ENCODE data around the gene GASK1A. TPM values are rescaled to one million over a fixed set of nuclear protein-coding genes. Genes with fewer than 3 reads are reported as not detected.
A peak's percentile ranks its signal among the peaks of the same experiment; 100 is the strongest.

Gene GASK1A
- total RNA-seq, 1 donor from 2014 or later, result 1.1 TPM

DNA sequence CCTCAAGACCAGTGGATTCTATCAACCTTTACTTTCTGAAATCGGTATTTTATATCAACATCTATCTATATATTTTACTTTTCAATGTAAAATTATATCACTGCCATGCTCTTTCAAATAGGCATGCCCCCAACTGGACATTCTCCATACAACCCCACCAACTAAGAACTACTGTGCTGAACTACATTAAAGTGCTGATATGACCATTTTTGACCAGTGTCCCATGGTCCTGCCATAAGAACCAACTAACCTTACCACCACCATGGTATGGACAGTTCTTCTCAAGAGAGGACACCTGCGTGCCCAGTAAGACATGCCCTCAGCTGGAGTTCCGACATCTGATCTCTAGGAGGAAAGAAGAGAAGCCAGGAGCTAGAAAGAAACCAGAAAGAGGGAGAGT, 111.1 kb downstream of the GASK1A start:
- DNase-seq (ENCODE audit: low read depth) (no peak), FAIRE-seq (no peak)
- H3K27me3 ChIP-seq (ENCODE audit: control insufficient read depth, insufficient read depth, low read length), result no peaks in the 10 kb centered on the region
- no peak overlapping the region for H3K4me3 ChIP-seq (ENCODE audit: low read depth, low read length)
- H3K36me3 ChIP-seq (ENCODE audit: control insufficient read depth, insufficient read depth, low read length), result no peaks in the 10 kb centered on the region
- TF ChIP-seq, protein P1, sequence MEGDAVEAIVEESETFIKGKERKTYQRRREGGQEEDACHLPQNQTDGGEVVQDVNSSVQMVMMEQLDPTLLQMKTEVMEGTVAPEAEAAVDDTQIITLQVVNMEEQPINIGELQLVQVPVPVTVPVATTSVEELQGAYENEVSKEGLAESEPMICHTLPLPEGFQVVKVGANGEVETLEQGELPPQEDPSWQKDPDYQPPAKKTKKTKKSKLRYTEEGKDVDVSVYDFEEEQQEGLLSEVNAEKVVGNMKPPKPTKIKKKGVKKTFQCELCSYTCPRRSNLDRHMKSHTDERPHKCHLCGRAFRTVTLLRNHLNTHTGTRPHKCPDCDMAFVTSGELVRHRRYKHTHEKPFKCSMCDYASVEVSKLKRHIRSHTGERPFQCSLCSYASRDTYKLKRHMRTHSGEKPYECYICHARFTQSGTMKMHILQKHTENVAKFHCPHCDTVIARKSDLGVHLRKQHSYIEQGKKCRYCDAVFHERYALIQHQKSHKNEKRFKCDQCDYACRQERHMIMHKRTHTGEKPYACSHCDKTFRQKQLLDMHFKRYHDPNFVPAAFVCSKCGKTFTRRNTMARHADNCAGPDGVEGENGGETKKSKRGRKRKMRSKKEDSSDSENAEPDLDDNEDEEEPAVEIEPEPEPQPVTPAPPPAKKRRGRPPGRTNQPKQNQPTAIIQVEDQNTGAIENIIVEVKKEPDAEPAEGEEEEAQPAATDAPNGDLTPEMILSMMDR (IDR thresholded peaks at IDR 0.05; ENCODE audit: insufficient read depth, low read length, severe bottlenecking), result no peak

DNA sequence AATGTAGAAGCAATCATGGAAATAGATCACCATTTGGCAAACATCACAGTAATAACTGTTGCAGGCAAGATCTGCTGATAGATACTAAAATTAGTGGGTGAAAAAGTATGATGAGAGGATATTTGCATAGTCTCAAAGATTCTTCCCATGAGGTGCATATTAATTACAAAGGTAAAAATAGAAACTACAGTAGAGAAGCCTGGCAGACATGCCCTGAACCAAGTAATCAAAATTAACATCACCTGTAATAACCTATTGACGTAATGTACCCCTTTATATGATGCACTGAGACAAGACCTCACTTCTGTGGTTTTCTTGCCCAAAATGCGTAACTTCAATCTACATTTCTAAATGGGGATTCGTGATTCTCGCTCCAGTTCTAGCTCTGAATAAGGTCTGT, 112.4 kb downstream of the GASK1A start:
- no peak for FAIRE-seq
- Histone ChIP-seq H3K27me3 (ENCODE audit: control insufficient read depth, insufficient read depth, low read length) (no peaks in the 10 kb centered on the region), H3K4me3 (ENCODE audit: low read depth, low read length) (no peak overlapping the region), H3K36me3 (ENCODE audit: control insufficient read depth, insufficient read depth, low read length) (no peaks in the 10 kb centered on the region)
- TF ChIP-seq, protein P1 (IDR thresholded peaks at IDR 0.05; ENCODE audit: insufficient read depth, low read length, severe bottlenecking), result no peak
- no peak for DNase-seq (ENCODE audit: low read depth)

DNA sequence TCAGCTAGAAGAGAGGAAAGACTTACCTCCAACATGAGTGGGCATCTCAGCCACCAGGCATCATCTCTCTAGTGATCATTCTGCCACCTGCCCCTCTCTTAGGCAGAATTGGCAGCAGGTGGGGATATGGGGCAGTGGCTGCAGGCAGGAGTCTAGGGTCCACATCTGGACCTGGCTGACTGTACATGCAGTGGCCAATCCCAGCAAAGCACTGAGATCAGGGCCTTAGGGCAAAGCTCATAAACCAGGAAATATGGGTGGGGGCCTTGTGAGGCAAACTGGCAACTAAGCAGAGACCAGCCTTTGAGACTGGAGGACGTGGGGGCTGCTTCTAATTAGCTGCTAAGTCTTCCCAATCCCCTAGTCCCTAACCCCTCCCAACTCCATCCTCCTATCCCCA, 113.9 kb downstream of the GASK1A start:
- no peaks in the 10 kb centered on the region for H3K36me3 ChIP-seq (ENCODE audit: control insufficient read depth, insufficient read depth, low read length)
- DNase-seq (ENCODE audit: low read depth) (no peak), FAIRE-seq (no peak)
- TF ChIP-seq, protein P1 (IDR thresholded peaks at IDR 0.05; ENCODE audit: insufficient read depth, low read length, severe bottlenecking), result no peak
- no peak overlapping the region for H3K4me3 ChIP-seq (ENCODE audit: low read depth, low read length)
- H3K27me3 ChIP-seq (ENCODE audit: control insufficient read depth, insufficient read depth, low read length), result no peaks in the 10 kb centered on the region

DNA sequence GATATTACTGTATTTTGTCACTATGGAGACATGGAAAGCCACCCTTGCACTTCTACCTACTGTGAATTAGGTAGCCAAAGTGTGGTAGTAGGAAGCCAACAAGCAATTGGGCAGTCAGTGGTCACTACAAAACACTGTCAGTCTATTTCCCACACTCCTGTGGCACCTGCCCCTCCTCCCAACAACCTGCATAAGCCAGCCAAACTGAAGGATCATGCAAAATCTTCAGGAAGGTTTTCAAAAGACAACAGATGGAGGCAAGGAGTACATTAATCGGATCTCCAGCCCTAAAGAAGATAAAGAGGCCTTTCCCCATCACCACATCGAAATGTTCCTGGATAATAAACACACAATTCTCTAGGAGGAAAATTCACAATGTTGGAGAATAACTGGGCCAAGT, 114.9 kb downstream of the GASK1A start:
- FAIRE-seq, result no peak
- TF ChIP-seq, protein P1 (IDR thresholded peaks at IDR 0.05; ENCODE audit: insufficient read depth, low read length, severe bottlenecking), result no peak
- Histone ChIP-seq H3K4me3 (ENCODE audit: low read depth, low read length) (no peak overlapping the region), H3K36me3 (ENCODE audit: control insufficient read depth, insufficient read depth, low read length) (no peaks in the 10 kb centered on the region), H3K27me3 (ENCODE audit: control insufficient read depth, insufficient read depth, low read length) (no peaks in the 10 kb centered on the region)
- DNase-seq (ENCODE audit: low read depth), result no peak

DNA sequence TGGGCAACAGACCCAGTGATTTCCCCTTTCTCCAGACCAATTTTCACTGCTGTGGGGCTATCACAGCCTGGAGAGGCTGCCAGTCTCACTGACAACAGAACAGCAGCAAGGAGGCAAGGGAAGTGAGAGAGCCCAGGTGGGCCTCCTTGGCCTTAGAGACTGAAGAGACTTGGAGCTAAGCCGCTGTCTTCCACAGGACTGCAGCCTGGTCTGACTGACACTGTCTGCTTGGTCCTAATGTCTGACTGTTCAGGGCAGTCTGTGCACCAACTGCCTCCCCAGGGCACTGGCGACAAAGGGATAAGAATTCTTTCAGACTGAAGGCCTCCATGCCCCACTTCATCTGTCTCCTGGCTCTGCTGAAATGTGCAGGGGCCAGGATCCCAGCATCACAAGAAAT, 115.3 kb downstream of the GASK1A start:
- FAIRE-seq, result peak; percentile 28
- TF ChIP-seq, protein P1 (IDR thresholded peaks at IDR 0.05; ENCODE audit: insufficient read depth, low read length, severe bottlenecking), result no peak
- no peak overlapping the region for H3K4me3 ChIP-seq (ENCODE audit: low read depth, low read length)

DNA sequence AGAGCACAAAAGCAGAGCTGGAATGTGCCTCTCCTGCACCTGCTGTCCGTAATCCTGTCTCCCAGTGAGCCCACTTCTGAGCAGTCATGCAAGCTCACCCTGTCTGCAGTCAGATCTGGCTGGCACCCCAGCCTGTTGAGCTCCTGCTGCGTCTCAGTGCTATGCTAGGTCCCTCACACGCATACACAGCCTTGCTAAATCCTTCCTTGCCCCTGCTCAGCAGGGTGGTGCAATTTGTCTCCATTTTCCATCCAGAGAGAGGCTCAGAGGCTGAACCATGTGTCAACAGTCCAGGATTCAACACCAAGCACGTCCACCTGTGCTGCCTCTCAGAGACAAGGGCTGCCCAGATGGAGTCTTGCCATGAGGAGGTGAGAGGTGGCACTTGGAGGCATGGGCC, 115.7 kb downstream of the GASK1A start:
- Histone ChIP-seq H3K36me3 (ENCODE audit: control insufficient read depth, insufficient read depth, low read length) (no peaks in the 10 kb centered on the region), H3K4me3 (ENCODE audit: low read depth, low read length) (no peak overlapping the region), H3K27me3 (ENCODE audit: control insufficient read depth, insufficient read depth, low read length) (no peaks in the 10 kb centered on the region)
- TF ChIP-seq, protein P1 (IDR thresholded peaks at IDR 0.05; ENCODE audit: insufficient read depth, low read length, severe bottlenecking), result no peak
- FAIRE-seq (peak; percentile 28), DNase-seq (ENCODE audit: low read depth) (no peak)

More for the DNA sequence above, 115.3 kb downstream of the GASK1A start:
- Histone ChIP-seq H3K27me3 (ENCODE audit: control insufficient read depth, insufficient read depth, low read length) (no peaks in the 10 kb centered on the region), H3K36me3 (ENCODE audit: control insufficient read depth, insufficient read depth, low read length) (no peaks in the 10 kb centered on the region)
- DNase-seq (ENCODE audit: low read depth), result no peak
